AG04449 (cell line): ENCODE data around the gene NRL.

Experiments
- CTCF ChIA-PET: fragments of 350-600 bp; formaldehyde crosslinking; extraction: SDS; loops from one replicate; lab custom pipeline; 2021; ENCODE audit warnings: antibody characterized with exemption; lab: Yijun Ruan, JAX
- POLR2A ChIA-PET: fragments of 400-600, 350-600 bp; formaldehyde crosslinking; extraction: SDS; loops from one replicate; lab custom pipeline; 2020; ENCODE audit warnings: antibody characterized with exemption, inconsistent platforms; lab: Yijun Ruan, JAX
- DNase-seq: peaks from one replicate; pipeline ENCODE4 v3.0.0-alpha.2; 2010; ENCODE audit warnings: low read depth, low spot score
- H3K4me3 ChIP-seq: 2 replicates; pipeline ENCODE4 v1.5.1; 2011; ENCODE audit warnings: low read depth, mild to moderate bottlenecking, control low read depth, low read length
- CTCF ChIP-seq: IDR thresholded peaks from one replicate; pipeline ENCODE4 v1.5.1; 2011; ENCODE audit warnings: mild to moderate bottlenecking, moderate library complexity, low read length, control low read depth, inconsistent platforms; ENCODE audit not compliant: insufficient read depth; ENCODE audit errors: missing control alignments

Gene NRL

GRCh38 chr14:24117179-24117578 lies 2.4 kb upstream of the NRL start:
- no peak overlapping the region for H3K4me3 ChIP-seq
- ChIA-PET CTCF (interaction anchor here (1.0 to 4.7 kb wide), 8 partner anchors 9 to 180 kb away, joined by 3 to 30 read pairs (median 8); partner anchors contain the start of gene IRF9), POLR2A (no interaction called here)
- TF ChIP-seq CTCF, result no peak
- no peak for DNase-seq

- TF ChIP-seq CTCF, result no peak
- ChIA-PET CTCF (interaction anchor here (0.6 to 4.7 kb wide), 10 partner anchors 8 to 181 kb away, joined by 3 to 30 read pairs (median 3); partner anchors contain the start of gene IRF9), POLR2A (no interaction called here)
- H3K4me3 ChIP-seq, result no peak overlapping the region
- DNase-seq, result no peak
Measured at GRCh38 chr14:24116128-24116814, 1.5 kb upstream of the NRL start.

- CTCF ChIA-PET, result interaction anchor here (0.7 to 4.7 kb wide), 13 partner anchors 11 to 181 kb away, joined by 3 to 30 read pairs (median 5); partner anchors contain the start of genes CARMIL3, EMC9 and IRF9
- POLR2A ChIA-PET, result interaction anchor here (0.6 to 2.6 kb wide), 9 partner anchors 14 to 127 kb away, joined by 3 to 44 read pairs (median 5); partner anchors contain the start of genes CHMP4A, EMC9, IPO4 and PCK2
- DNase-seq, result no peak
- H3K4me3 ChIP-seq, result peak overlapping the region; percentile 96
- TF ChIP-seq CTCF, result no peak
Measured at GRCh38 chr14:24115422-24116127, 826 bp upstream of the NRL start.

GRCh38 chr14:24113801-24114531 lies 783 bp downstream of the NRL start:
- no peak for TF ChIP-seq CTCF
- POLR2A ChIA-PET, result interaction anchor here (0.9 to 2.6 kb wide), 14 partner anchors 9 to 194 kb away, joined by 3 to 44 read pairs (median 6); partner anchors contain the start of genes EMC9, IRF9, PCK2 and PSME1

GRCh38 chr14:24113379-24113800 lies 1.4 kb downstream of the NRL start:
- ChIA-PET CTCF (interaction anchor here (0.6 to 4.7 kb wide), 9 partner anchors 16 to 194 kb away, joined by 3 to 30 read pairs (median 3); partner anchors contain the start of genes CIDEB, IRF9 and RABGGTA), POLR2A (interaction anchor here (1.5 to 2.6 kb wide), 6 partner anchors 8 to 55 kb away, joined by 4 to 44 read pairs (median 8); partner anchors contain the start of genes PCK2, PSME2 and RNF31)
- peak overlapping the region; percentile 73 for H3K4me3 ChIP-seq
- no peak for DNase-seq
- no peak for TF ChIP-seq CTCF

More at GRCh38 chr14:24113801-24114531, 783 bp downstream of the NRL start:
- CTCF ChIA-PET, result interaction anchor here (0.6 to 4.7 kb wide), 13 partner anchors 17 to 194 kb away, joined by 3 to 30 read pairs (median 4); partner anchors contain the start of genes CARMIL3, CIDEB, EMC9 and IRF9
- DNase-seq, result no peak
- H3K4me3 ChIP-seq, result peak overlapping the region; percentile 73
